ENCODE measurements around the gene CRIP2.

DNA sequence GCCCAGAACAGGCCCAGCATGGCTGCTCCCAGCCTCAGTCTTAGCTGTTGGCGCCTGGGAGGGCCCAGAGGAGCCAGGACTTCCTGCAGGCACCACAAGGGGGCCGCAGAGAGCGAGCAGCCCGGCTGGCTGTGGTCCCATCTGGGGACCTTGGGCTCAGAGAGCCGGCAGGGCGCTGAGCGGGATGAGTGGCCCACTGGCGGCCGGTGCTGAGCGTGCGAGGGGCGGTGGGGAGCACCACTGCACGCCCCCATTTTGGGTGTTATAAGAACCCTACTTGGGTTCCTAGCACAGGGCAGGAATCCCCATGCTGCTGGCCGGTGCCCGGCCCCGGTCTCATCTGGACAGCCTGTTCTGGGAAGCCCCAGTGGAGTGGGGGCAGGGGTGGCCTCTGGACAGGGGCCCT, 25.9 kb upstream of the CRIP2 start:
- TF ChIP-seq FOXK2 (IDR thresholded peaks at IDR 0.05) = no peak
- no peak for TF ChIP-seq SP1 (IDR thresholded peaks at IDR 0.05)
- no peak for TF ChIP-seq ARNT (IDR thresholded peaks at IDR 0.05)
- TF ChIP-seq L3MBTL2 (conservative IDR thresholded peaks at IDR 0.05) = no peak
- TF ChIP-seq NFRKB (IDR thresholded peaks at IDR 0.05) = no peak
- no peak for TF ChIP-seq HDGF (IDR thresholded peaks at IDR 0.05; ENCODE audit: borderline replicate concordance)
- no peak for TF ChIP-seq BHLHE40 (IDR thresholded peaks at IDR 0.05; ENCODE audit: borderline replicate concordance)
- TF ChIP-seq ELF4 (IDR thresholded peaks at IDR 0.05) = no peak
- no peak for TF ChIP-seq CTBP1 (IDR thresholded peaks at IDR 0.05; ENCODE audit: borderline replicate concordance)
- TF ChIP-seq ZNF384 (IDR thresholded peaks at IDR 0.05) = no peak

Measured in HEK293T (cell line).